ENCODE results near the gene PARD3B.

The PARD3B gene

GRCh38 chr2:205646680-205647079, 1101.4 kb downstream of the PARD3B start:
- no peak for DNase-seq

- no peak for DNase-seq
Observed at GRCh38 chr2:205650450-205650849, 1105.2 kb downstream of the PARD3B start.

- no peak for DNase-seq
Observed at GRCh38 chr2:205650931-205651330, 1105.7 kb downstream of the PARD3B start.

- no peak for DNase-seq
Observed at GRCh38 chr2:205651719-205652118, 1106.4 kb downstream of the PARD3B start.

GRCh38 chr2:205654878-205655605, 1109.8 kb downstream of the PARD3B start:
- no peak for DNase-seq

- no peak for DNase-seq
Observed at GRCh38 chr2:205655779-205656456, 1110.6 kb downstream of the PARD3B start.

- no peak for DNase-seq
Observed at GRCh38 chr2:205656461-205656860, 1111.2 kb downstream of the PARD3B start.

- DNase-seq = no peak
Observed at GRCh38 chr2:205656941-205657340, 1111.7 kb downstream of the PARD3B start.

- DNase-seq = no peak
Observed at GRCh38 chr2:205657579-205657978, 1112.3 kb downstream of the PARD3B start.

- no peak for DNase-seq
Observed at GRCh38 chr2:205658068-205658467, 1112.8 kb downstream of the PARD3B start.

GRCh38 chr2:205658572-205658971, 1113.3 kb downstream of the PARD3B start:
- DNase-seq = no peak

GRCh38 chr2:205659922-205660321, 1114.6 kb downstream of the PARD3B start:
- no peak for DNase-seq

- DNase-seq = no peak
Observed at GRCh38 chr2:205660521-205661124, 1115.3 kb downstream of the PARD3B start.

- no peak for DNase-seq
Observed at GRCh38 chr2:205661281-205661680, 1116.0 kb downstream of the PARD3B start.

- no peak for DNase-seq
Observed at GRCh38 chr2:205662206-205662965, 1117.1 kb downstream of the PARD3B start.

- DNase-seq = no peak
Observed at GRCh38 chr2:205665791-205666190, 1120.5 kb downstream of the PARD3B start.
